Fibroblast of the aortic adventitia (primary cell): ENCODE measurements around the gene DAPK2. TPM values are rescaled to one million over a fixed set of nuclear protein-coding genes. Genes with fewer than 3 reads are reported as not detected.
"Not testable (repeated sequence)": the region's sequence is repeated elsewhere in the genome, so short reads cannot be mapped to it uniquely, and the experiment has no call there.

Experiments used
- DNase-seq: peaks from one replicate; pipeline ENCODE4 v3.0.0-alpha.2; 2010; ENCODE audit warnings: low read depth
- H3K4me3 ChIP-seq: 2 replicates; pipeline ENCODE4 v1.5.1; 2011; ENCODE audit warnings: low read depth, mild to moderate bottlenecking, control low read depth, low read length, moderate library complexity
- CTCF ChIP-seq: IDR thresholded peaks from 2 replicates; pipeline ENCODE4 v1.5.1; 2011; ENCODE audit warnings: mild to moderate bottlenecking, low read length, control low read depth, inconsistent platforms; ENCODE audit not compliant: insufficient read depth
- total RNA-seq: library from RNA; depleted of rRNA; stranded (reverse); fragments of >200 nt; gene quantifications from 2 replicates; pipeline ENCODE4 v1.2.3, GENCODE V29; 2012; ENCODE audit warnings: low replicate concordance

DAPK2 gene
- total RNA-seq, 1 donor: 3.7 TPM

- DNase-seq: no peak
- no peak for TF ChIP-seq CTCF
- H3K4me3 ChIP-seq: no peak overlapping the region
Measured at GRCh38 chr15:64089543-64090280, 43.4 kb upstream of the DAPK2 start.

- DNase-seq: no peak
- no peak for TF ChIP-seq CTCF
- no peak overlapping the region for H3K4me3 ChIP-seq
Measured at GRCh38 chr15:64082757-64083156, 36.5 kb upstream of the DAPK2 start.

GRCh38 chr15:64073496-64073895, 27.2 kb upstream of the DAPK2 start:
- not testable (repeated sequence) for DNase-seq, H3K4me3 ChIP-seq

- TF ChIP-seq CTCF: no peak
- H3K4me3 ChIP-seq: no peak overlapping the region
- no peak for DNase-seq
Measured at GRCh38 chr15:64072812-64073211, 26.5 kb upstream of the DAPK2 start.

- TF ChIP-seq CTCF: no peak
- no peak for DNase-seq
- no peak overlapping the region for H3K4me3 ChIP-seq
Measured at GRCh38 chr15:64071931-64072765, 25.9 kb upstream of the DAPK2 start.

- no peak for TF ChIP-seq CTCF
- DNase-seq: peak; percentile 87
- H3K4me3 ChIP-seq: no peak overlapping the region
Measured at GRCh38 chr15:64070965-64071851, 24.9 kb upstream of the DAPK2 start.
